HG03108 (cell line): Measurements from ENCODE around the gene HS1BP3.
A peak's percentile ranks its signal among the peaks of the same experiment; 100 is the strongest.

ENCODE experiments used
- ATAC-seq: cut with Tn5 transposase; IDR thresholded peaks from one replicate; pipeline ENCODE4 v1.9.1; 2021; ENCODE audit warnings: moderate library complexity; ENCODE audit not compliant: unreplicated experiment

The HS1BP3 gene

GRCh38 chr2:20604401-20604911, 46.4 kb downstream of the HS1BP3 start:
- no peak for ATAC-seq

DNA sequence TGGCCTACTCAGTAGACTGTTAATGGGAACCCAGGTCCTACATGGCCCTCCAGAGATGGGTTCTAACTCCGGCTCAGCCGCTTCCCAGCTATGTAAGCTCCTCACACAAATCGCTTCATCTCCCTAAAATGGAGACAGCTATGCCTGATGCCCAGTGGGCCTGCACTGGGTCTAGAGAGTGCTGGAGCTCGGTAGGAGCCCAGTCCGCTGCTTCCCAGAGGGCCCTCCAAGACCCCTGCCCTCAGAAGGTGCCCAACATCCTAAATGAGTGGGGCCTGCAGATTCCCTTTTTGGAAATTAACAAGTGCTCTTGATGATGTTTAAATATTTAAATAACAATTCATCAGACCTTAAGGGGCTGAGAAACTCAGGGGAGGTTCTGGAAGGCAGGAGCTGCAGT, 47.1 kb downstream of the HS1BP3 start:
- no peak for ATAC-seq

DNA sequence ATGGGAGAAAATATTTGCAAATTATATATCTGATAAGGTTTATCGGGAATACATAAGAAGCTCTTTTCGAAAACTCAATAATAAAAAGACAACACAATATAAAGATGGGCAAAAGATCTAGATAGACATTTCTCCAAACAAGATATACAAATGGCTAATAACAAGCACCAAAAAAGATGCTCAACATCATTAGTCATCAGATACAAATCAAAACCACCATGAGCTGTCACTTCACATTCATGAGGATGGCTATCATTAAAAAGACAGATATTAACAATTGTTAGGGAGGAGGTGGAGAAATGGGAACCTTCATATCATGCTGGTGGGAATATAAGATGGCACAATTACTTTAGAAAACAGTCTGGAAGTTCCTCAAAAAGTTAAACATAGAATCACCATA, 48.1 kb downstream of the HS1BP3 start:
- ATAC-seq = no peak

DNA sequence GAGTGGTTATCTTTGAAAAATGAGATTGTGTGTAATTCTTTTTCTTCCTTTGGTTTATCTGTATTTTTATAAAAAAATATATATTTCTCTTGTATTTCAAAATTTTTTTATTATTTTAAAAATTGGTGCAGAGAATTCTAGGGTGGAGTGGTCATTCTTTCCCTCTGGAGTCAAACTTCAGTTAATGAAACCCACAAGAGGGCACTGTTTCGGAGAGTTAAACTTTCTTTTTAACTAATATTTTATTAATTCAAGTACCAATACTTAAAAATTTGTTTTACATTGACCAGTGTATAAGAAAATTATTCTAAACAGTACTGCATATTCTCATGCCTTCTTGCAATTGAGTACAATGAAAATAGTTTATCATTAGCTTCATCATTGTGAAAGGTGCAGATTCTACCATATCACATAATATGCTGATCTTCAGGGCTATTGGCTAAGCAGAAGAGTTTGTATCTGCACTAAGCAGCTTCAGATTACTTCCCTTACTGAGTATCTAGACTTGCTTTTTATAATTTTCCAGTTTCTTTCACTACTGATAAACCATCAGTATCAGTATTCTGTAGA, 50.1 kb downstream of the HS1BP3 start:
- ATAC-seq = no peak

- no peak for ATAC-seq
Measured at GRCh38 chr2:20599861-20600461, 50.9 kb downstream of the HS1BP3 start.

GRCh38 chr2:20599001-20599600, 51.8 kb downstream of the HS1BP3 start:
- no peak for ATAC-seq

DNA sequence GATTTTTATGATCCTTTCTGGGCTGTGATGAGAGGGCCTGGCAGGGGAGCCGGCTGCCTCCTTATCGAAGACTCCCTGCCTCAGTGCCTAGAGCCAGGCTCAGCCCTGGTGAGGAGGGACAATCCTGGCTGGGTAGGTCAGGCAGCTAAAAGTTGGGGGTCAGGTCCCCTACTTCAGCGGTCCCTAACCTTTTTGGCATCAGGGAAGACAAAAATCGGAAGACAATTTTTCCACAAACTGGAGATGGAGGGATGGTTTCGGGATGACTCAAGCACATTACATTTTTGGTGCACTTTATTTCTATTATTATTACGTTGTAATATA, 53.1 kb downstream of the HS1BP3 start:
- ATAC-seq = no peak

DNA sequence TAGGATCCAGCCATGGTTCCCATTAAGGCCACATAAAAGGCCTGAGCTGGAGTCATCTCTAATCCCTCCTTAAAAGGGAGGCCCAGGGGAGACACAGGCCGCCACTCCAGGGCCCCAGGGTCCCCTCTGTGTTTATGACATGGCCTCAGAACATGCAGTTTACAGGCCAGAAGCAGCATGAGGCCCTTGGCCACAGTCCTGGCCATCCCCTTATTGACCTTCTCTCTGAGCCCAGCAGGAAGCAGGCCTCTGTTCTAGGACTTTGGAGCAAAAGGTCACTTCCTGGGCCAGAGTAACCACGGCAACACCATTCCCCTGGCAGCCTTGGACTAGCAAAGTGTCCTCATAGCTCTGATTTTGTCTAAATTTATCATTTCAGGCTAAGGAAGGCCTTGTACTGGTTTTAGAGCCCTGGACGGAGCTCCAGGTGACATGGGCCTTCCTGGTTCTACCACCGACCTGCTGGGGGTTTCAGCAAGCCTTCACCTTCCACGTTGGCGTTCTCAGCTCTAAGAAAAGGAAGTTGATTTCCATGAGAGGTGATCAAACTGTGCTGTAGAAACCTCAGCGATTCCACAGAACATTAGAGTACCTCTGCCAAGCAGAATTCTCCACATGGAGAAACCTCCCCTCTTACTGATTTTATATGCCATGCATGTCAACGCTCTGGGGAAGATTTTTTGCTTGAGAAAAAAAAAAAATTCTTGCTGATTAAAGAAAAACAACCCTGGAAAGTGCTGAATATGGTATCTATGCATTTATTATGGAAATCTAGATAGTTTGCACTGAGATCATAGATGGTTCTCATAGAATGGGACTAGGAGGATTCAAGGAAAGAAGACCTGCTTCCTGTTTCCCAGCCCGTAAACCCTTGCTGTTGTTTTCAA, 53.7 kb downstream of the HS1BP3 start:
- no peak for ATAC-seq

- ATAC-seq = no peak
Measured at GRCh38 chr2:20596193-20596972, 54.5 kb downstream of the HS1BP3 start.

DNA sequence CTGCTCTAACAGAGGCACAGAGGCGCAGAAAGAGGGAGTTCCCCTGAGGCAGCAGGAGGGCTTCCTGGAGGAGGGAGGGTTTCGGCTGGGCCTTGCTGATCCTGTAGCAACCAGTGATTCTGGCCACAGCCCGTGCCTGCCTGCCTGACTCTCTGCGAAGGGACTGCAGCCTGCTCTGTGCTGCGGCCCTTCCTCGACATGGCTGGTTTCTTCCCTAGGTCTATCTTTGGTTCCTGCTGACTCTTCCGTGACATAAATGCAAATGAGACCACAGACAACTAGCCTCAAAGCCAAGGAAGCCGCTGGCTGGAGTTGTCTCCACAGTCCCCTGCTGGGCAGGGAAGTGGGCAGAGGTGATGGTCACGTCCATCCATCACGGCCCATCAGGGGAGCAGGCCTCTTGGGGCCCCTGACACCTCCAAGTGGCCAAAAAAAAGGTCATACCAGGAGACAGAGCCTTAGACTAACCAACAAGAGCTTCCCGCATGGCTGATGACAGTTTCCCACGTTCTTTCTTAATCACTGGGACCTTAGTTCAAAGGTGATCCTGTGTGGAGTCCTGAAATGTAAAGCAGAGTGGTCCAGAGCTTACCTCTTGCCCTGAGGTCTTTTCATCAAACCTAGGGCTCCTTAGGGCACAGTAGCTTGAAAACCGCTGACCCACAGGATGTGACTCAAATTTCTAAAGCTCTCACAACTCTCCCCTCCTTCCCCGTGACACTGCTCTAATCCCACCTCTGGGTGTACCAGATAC, 55.3 kb downstream of the HS1BP3 start:
- ATAC-seq = peak; percentile 83

DNA sequence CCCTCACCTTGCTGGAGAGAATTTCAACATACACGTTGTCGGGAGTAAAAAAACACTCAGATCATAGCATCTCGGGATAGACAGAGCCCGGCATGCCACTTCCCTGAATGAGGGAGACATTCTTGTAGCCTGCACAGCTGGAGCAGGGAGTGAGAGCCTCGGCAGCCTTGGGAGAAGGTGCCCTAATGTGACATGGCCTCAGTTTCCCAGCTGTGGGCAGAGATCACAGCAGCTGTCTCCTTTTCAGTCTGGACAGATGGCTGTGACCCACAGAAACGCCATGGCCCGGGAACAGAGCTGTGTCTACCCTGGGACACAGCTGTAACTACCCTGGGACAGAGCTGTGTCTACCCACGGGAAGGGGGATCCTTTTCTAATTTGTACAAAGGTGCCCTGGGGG, 55.9 kb downstream of the HS1BP3 start:
- ATAC-seq = no peak

DNA sequence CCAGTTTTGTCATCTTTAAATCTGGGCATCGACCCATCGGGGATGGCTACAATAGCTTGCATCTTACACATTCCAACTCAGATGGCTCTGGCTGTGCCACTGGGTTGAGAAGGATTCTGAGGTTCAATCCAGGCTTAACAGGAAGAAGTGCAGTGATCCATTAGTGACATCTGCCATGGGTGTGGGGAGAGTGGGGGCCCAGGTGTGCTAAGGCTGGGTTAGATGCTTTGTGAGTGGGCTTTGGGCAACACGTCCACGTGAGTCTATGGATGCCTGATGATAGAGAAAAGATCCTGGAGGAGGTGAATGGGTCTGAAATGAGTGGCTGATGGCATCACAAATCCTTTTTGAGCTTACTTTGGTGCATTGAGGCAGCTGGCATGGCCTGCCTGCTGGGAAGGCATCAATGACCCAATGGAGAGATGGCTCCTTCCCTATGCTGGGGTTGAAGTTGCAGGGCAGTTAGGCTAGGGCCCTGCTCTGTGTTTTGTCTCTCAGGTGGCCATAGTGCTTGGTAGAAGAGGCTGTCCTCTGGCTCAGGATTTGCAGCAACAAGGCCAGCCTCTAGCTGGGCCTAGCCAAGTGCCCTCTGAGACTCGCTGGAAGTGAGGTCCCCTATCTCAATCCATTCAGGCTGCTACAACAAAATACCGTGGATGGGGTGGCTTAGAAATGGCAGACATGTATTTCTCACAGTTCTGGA, 56.7 kb downstream of the HS1BP3 start:
- no peak for ATAC-seq

DNA sequence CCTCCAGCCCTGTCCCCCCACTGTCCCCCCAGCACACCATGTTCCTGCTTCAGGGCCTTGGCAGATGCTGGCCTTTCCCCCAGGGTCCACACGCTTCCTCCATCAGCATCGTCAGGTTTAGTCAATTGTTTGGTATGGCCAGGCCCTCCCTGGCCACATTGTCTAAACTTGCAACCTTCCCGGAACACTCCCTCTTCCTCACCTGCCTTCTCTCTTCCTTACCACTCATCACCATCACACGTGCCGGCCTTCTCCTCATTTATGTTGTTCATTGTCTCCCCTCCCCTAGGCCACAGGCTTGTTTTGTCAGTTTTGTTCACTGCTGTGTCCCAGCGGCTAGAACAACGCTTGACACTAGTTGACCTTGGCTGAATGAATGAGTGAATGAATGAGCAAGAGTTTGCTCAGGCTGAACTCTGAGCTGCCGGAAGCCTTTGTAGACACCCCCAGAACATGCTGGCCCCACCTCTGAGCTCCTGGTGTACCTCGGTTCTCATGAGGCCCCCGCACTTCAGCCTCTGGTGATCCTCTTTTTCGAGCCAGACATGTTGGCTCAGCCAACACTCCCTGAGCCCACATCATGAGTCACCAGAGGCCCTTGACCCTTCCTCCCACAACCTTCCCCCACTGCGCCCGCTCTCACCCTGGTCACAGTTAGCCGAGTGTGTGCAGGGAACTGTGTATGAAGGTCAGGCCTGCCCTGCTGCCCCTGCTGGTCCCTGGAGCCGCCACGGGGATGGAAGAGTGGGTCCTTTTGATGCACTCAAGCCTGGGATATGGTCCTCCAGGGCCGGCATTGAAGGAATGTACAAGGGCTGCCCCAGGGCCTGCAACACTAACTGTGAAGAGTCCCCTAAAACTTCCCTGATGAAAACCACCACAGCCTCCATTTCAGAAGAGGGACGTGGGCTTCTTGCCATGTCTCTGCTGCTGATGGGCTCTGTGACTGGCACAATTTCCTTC, 57.5 kb downstream of the HS1BP3 start:
- no peak for ATAC-seq

GRCh38 chr2:20592106-20593071, 58.5 kb downstream of the HS1BP3 start:
- no peak for ATAC-seq

GRCh38 chr2:20590704-20591515, 60.0 kb downstream of the HS1BP3 start:
- no peak for ATAC-seq

DNA sequence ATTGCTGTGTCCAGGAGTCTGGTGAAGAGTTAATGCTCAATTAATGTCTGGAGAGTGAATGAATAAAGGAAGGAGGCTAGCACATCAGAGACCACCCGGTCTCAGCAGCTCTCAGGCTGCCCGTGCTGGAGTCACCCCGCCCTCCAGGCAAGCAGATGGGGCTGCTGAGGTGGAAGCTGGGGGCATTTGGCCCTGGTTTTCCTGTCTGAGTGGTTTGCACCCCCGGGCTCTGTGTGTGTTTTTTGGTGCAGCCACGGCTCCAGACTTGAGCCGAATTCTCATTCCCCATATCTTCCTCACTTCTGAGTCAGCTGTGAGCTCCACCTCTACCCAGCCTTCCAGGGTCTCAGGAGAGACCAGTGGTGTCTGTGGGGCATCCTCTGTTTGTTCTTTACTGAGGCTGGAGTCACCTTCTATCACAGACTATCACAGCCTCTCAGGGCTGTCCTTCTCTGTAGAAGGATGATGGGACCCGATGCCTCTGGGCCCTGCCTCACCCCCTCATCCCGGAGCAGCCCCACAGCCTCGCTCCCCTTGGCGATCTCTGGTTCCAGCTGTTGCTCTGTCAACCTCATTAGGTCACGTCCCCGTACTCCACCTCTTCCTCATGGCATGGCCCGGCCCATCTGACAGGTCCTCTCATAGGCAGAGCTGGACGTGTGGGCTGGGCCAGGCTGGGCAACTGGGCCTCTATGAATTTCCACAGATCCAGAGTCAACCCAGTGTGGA, 60.8 kb downstream of the HS1BP3 start:
- no peak for ATAC-seq
